Astrocyte (in vitro differentiated cells and primary cell): ENCODE results near the gene FUT8. TPM values are rescaled to one million over a fixed set of nuclear protein-coding genes. Genes with fewer than 3 reads are reported as not detected.

Experiments
- DNase-seq: peaks from one replicate; pipeline ENCODE4 v3.0.0-alpha.2; 2010; ENCODE audit warnings: low read depth
- FAIRE-seq: peaks from 2 replicates; lab custom pipeline; 2011; peaks lifted over from hg19 to GRCh38; lab: Jason Lieb, UNC
- H2AFZ ChIP-seq: 2 replicates; pipeline ENCODE4 v1.6.0; 2012; ENCODE audit warnings: low read depth, low read length, inconsistent platforms
- H3K27ac ChIP-seq: 2 replicates; pipeline ENCODE4 v1.5.1; 2011; ENCODE audit warnings: low read depth, low read length, inconsistent platforms
- H3K27me3 ChIP-seq: 2 replicates; pipeline ENCODE4 v1.6.0; 2011; ENCODE audit warnings: low read length, inconsistent platforms; ENCODE audit not compliant: insufficient read depth
- H3K36me3 ChIP-seq: 2 replicates; pipeline ENCODE4 v1.5.1; 2011; ENCODE audit warnings: low read length, inconsistent platforms; ENCODE audit not compliant: insufficient read depth
- H3K4me1 ChIP-seq: 2 replicates; pipeline ENCODE4 v1.5.1; 2011; ENCODE audit warnings: low read length, inconsistent platforms; ENCODE audit not compliant: insufficient read depth
- H3K4me2 ChIP-seq: 2 replicates; pipeline ENCODE4 v1.6.0; 2012; ENCODE audit warnings: low read length, inconsistent platforms
- H3K4me3 ChIP-seq: 2 replicates; pipeline ENCODE4 v1.5.1; 2011; ENCODE audit warnings: low read depth, mild to moderate bottlenecking, low read length, inconsistent platforms; ENCODE audit not compliant: insufficient read depth
- H3K79me2 ChIP-seq: 2 replicates; pipeline ENCODE4 v1.6.0; 2012; ENCODE audit warnings: mild to moderate bottlenecking, low read length, inconsistent platforms; ENCODE audit not compliant: insufficient read depth
- H3K9ac ChIP-seq: 2 replicates; pipeline ENCODE4 v1.6.0; 2012; ENCODE audit warnings: mild to moderate bottlenecking, low read length, inconsistent platforms
- H3K9me3 ChIP-seq: 2 replicates; pipeline ENCODE4 v1.5.1; 2012; ENCODE audit warnings: low read depth, mild to moderate bottlenecking, low read length, inconsistent platforms; ENCODE audit not compliant: insufficient read depth
- H4K20me1 ChIP-seq: 2 replicates; pipeline ENCODE4 v1.6.0; 2012; ENCODE audit warnings: low read length, inconsistent platforms; ENCODE audit not compliant: insufficient read depth
- H3K27ac Mint-ChIP-seq: one replicate; pipeline ENCODE4 v1.8.0; 2021; ENCODE audit warnings: mild to moderate bottlenecking, mixed read lengths; ENCODE audit not compliant: unreplicated experiment
- H3K27me3 Mint-ChIP-seq: one replicate; pipeline ENCODE4 v1.8.0; 2021; ENCODE audit warnings: low read depth, mixed read lengths; ENCODE audit not compliant: unreplicated experiment
- H3K36me3 Mint-ChIP-seq: one replicate; pipeline ENCODE4 v1.8.0; 2021; ENCODE audit warnings: low read depth, mixed read lengths; ENCODE audit not compliant: unreplicated experiment
- H3K4me1 Mint-ChIP-seq: one replicate; pipeline ENCODE4 v1.8.0; 2021; ENCODE audit warnings: low read depth, mixed read lengths; ENCODE audit not compliant: unreplicated experiment
- H3K4me3 Mint-ChIP-seq: one replicate; pipeline ENCODE4 v1.8.0; 2021; ENCODE audit warnings: mild to moderate bottlenecking, moderate library complexity, mixed read lengths; ENCODE audit not compliant: unreplicated experiment
- H3K9me3 Mint-ChIP-seq: one replicate; pipeline ENCODE4 v1.8.0; 2021; ENCODE audit warnings: mild to moderate bottlenecking, mixed read lengths; ENCODE audit not compliant: unreplicated experiment
- CTCF ChIP-seq: IDR thresholded peaks from 2 replicates; pipeline ENCODE4 v1.5.1; 2011; ENCODE audit warnings: low read depth, mild to moderate bottlenecking, inconsistent platforms, low read length, moderate library complexity; ENCODE audit not compliant: insufficient read depth
- EZH2 ChIP-seq: IDR thresholded peaks from 2 replicates; pipeline ENCODE4 v1.6.1; 2012; ENCODE audit warnings: mild to moderate bottlenecking, low read length, inconsistent platforms; ENCODE audit not compliant: insufficient read depth
- total RNA-seq: library from RNA; stranded (reverse); gene quantifications from 2 replicates; pipeline ENCODE4 v1.2.1, GENCODE V29; 2021

FUT8 gene
- total RNA-seq, 1 donor from 2014 or later: 52.7 TPM

GRCh38 chr14:65585216-65585615 is 172.7 kb downstream of the FUT8 start:
- Histone ChIP-seq H3K4me3 (no peak overlapping the region), H2AFZ (no peak overlapping the region), H4K20me1 (peaks cover 19% of the 10 kb centered on the region), H3K9me3 (no peaks in the 10 kb centered on the region), H3K9ac (no peak overlapping the region), H3K27me3 (no peaks in the 10 kb centered on the region), H3K4me2 (no peak overlapping the region), H3K36me3 (no peaks in the 10 kb centered on the region), H3K27ac (no peak overlapping the region), H3K79me2 (peaks cover 48% of the 10 kb centered on the region), H3K4me1 (no peaks in the 10 kb centered on the region)
- Mint-ChIP-seq H3K4me3 (no peak overlapping the region), H3K36me3 (no peaks in the 10 kb centered on the region), H3K9me3 (no peaks in the 10 kb centered on the region), H3K27me3 (no peaks in the 10 kb centered on the region), H3K4me1 (no peaks in the 10 kb centered on the region), H3K27ac (no peak overlapping the region)
- TF ChIP-seq CTCF (no peak), EZH2 (no peak)
- no peak for DNase-seq
- FAIRE-seq: no peak

- Histone ChIP-seq H3K4me1 (no peaks in the 10 kb centered on the region), H3K79me2 (peaks cover 38% of the 10 kb centered on the region), H3K4me3 (no peak overlapping the region), H4K20me1 (peaks cover 12% of the 10 kb centered on the region), H3K9ac (no peak overlapping the region), H3K36me3 (no peaks in the 10 kb centered on the region), H3K27me3 (no peaks in the 10 kb centered on the region), H3K4me2 (no peak overlapping the region), H2AFZ (no peak overlapping the region), H3K27ac (no peak overlapping the region), H3K9me3 (no peaks in the 10 kb centered on the region)
- no peaks in the 10 kb centered on the region for H3K4me1 Mint-ChIP-seq
- TF ChIP-seq CTCF (no peak), EZH2 (no peak)
- no peaks in the 10 kb centered on the region for H3K36me3 Mint-ChIP-seq
- DNase-seq: peak; percentile 22
- H3K9me3 Mint-ChIP-seq: no peaks in the 10 kb centered on the region
- no peak for FAIRE-seq
- H3K27me3 Mint-ChIP-seq: no peaks in the 10 kb centered on the region
- no peak overlapping the region for H3K27ac Mint-ChIP-seq
- no peak overlapping the region for H3K4me3 Mint-ChIP-seq
Measured at GRCh38 chr14:65588426-65589140, 176.1 kb downstream of the FUT8 start.

- Mint-ChIP-seq H3K36me3 (no peaks in the 10 kb centered on the region), H3K27me3 (no peaks in the 10 kb centered on the region), H3K4me3 (no peak overlapping the region), H3K27ac (no peak overlapping the region), H3K4me1 (peaks cover 3% of the 10 kb centered on the region), H3K9me3 (no peaks in the 10 kb centered on the region)
- TF ChIP-seq CTCF: no peak
- TF ChIP-seq EZH2: no peak
- H4K20me1 ChIP-seq: peaks cover 15% of the 10 kb centered on the region
- DNase-seq (no peak), FAIRE-seq (no peak)
- H3K79me2 ChIP-seq: peaks cover 38% of the 10 kb centered on the region
- H3K9ac ChIP-seq: no peak overlapping the region
- H3K27ac ChIP-seq: no peak overlapping the region
- no peaks in the 10 kb centered on the region for H3K9me3 ChIP-seq
- H3K36me3 ChIP-seq: no peaks in the 10 kb centered on the region
- H3K4me3 ChIP-seq: no peak overlapping the region
- no peaks in the 10 kb centered on the region for H3K27me3 ChIP-seq
- no peak overlapping the region for H3K4me2 ChIP-seq
- no peaks in the 10 kb centered on the region for H3K4me1 ChIP-seq
- H2AFZ ChIP-seq: no peak overlapping the region
Measured at GRCh38 chr14:65594153-65594881, 181.8 kb downstream of the FUT8 start.
